NB4 (cell line): ENCODE measurements around the gene ZNF530.

Source experiments
- CTCF ChIP-seq: IDR thresholded peaks from one replicate; pipeline ENCODE4 v1.5.1; 2012; ENCODE audit warnings: low read depth, low read length
- MAX ChIP-seq: IDR thresholded peaks from 2 replicates; pipeline ENCODE4 v1.6.1; 2011; ENCODE audit warnings: low read depth, low read length
- MYC ChIP-seq: IDR thresholded peaks from 2 replicates; pipeline ENCODE4 v1.6.1; 2011; ENCODE audit warnings: low read depth, low read length
- POLR2A ChIP-seq: IDR thresholded peaks from 2 replicates; pipeline ENCODE4 v1.6.1; 2011; ENCODE audit warnings: mild to moderate bottlenecking; ENCODE audit not compliant: insufficient read length; ENCODE audit errors: extremely low read depth

- no peak for TF ChIP-seq CTCF
- TF ChIP-seq POLR2A, result no peak
- no peak for TF ChIP-seq MAX
- TF ChIP-seq MYC, result no peak
Measured at GRCh38 chr19:57642396-57643046, 42.8 kb downstream of the ZNF530 start.
